ENCODE data around the gene KCNQ1. TPM values are rescaled to one million over a fixed set of nuclear protein-coding genes. Genes with fewer than 3 reads are reported as not detected.

Gene KCNQ1
- total and polyA plus RNA-seq, 9 of the 15 experiments (the other 6 are each of a cell fraction or from before 2014, with no cell fraction given), result 0.44 TPM; not detected in 8

DNA sequence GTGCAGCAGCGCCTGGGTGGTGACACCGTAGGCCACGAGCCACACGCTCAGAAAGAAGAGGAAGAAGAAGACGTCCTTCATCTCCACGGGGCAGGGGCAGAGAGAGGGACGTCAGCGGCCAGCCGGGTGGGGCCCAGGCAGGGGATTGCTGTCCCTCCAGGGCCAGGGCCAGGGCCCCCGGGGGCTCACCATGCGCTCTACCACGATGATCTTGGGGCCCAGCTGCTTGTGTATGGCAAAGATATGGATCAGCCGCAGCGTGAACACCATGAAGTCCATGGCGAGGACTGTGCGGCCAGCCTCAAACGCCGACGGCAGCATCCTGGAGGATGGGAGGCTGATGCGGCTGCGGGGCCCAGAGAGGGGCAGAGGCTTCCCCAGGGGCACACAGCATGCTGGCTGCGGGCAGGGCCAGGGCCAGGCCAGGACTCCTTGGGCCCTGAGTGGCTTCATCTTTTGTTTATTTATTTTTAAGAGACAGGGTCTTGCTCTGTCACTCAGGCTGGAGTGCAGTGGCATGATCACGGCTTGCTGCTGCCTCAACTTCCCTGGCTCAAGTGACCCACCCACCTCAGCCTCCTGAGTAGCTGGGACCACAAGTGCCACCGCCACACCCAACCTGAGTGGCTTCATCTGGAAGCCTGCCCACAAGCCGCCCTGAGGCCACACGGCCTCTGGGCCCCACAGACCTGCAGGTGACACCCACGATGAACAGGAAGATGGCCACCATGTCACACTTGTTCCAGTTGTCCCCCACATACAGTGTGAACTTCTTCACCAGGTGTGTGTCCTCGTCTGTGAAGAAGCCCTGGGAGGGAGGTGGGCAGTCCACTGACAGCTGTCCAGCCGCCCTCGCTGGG is 33.1 kb upstream of the KCNQ1 start:
- no peak overlapping the region for H3K4me2 ChIP-seq (ENCODE audit: insufficient read depth, low read length)
- H3K9ac ChIP-seq (ENCODE audit: insufficient read depth in 1 of 2, low read depth in 2 of 2, low read length in 2 of 2), result no peak overlapping the region; a peak in 1 of 4 replicates
- H4K20me1 ChIP-seq (replicated peaks; ENCODE audit: control insufficient read depth, insufficient read depth, low read length), result peaks cover 15% of the 10 kb centered on the region; the same call in 1 of the 2 replicates
- 16% methylated on average over 25 of the region's 30 CpGs for whole genome bisulfite sequencing (ENCODE audit: insufficient coverage, low coverage, missing lambda C conversion rate)
- intact Hi-C loops (cut with micrococcal nuclease), result no loop called here
- no peak overlapping the region for H3K27ac ChIP-seq (ENCODE audit: extremely low read depth, low read depth, low read length)
- FAIRE-seq, result no peak
- H3K36me3 ChIP-seq (ENCODE audit: control insufficient read depth, insufficient read depth, low read length), result no peaks in the 10 kb centered on the region
- H3K4me3 ChIP-seq, result no peak overlapping the region
- no peaks in the 10 kb centered on the region for H3K9me1 ChIP-seq (ENCODE audit: control insufficient read depth, insufficient read depth, low read length)
- H3K27me3 ChIP-seq (ENCODE audit: control insufficient read depth in 2 of 2, insufficient read depth in 2 of 2, low read length in 2 of 2), result peaks cover 28 to 93% of the 10 kb centered on the region in 2 experiments; a peak in 4 of 5 replicates
- DNase-seq (ENCODE audit: extremely low read depth in 1 of 4, low spot score in 3 of 4), result no peak
- ChIA-PET POLR2A (interaction anchor here (0.6 to 0.7 kb wide), 3 partner anchors 8 to 480 kb away, joined by 3 to 4 read pairs (median 3); no protein-coding TSS in a partner anchor), CTCF (ENCODE audit: low intra/inter-chr PET ratio) (no interaction called here)
- peak; percentile 55 for TF ChIP-seq MAX (CRISPR knock-in tag; IDR thresholded peaks at IDR 0.05)
- TF ChIP-seq ZFP36 (IDR thresholded peaks at IDR 0.05; ENCODE audit: low read depth, low read length, partially characterized antibody), result peak; percentile 37
- TF ChIP-seq ZNF764 (CRISPR knock-in tag; IDR thresholded peaks at IDR 0.05; ENCODE audit: low read depth), result no peak
- in situ Hi-C loops (cut with MboI), result no loop called here
- no peaks in the 10 kb centered on the region for H3K9me3 ChIP-seq (replicated peaks; ENCODE audit: control insufficient read depth, insufficient read depth, low read depth, low read length)
- no peak overlapping the region for H2AFZ ChIP-seq (ENCODE audit: low read depth, low read length)
- peaks cover 0 to 79% of the 10 kb centered on the region in 2 experiments; a peak in 2 of 5 replicates for H3K4me1 ChIP-seq (replicated peaks in 1 of 2; ENCODE audit: control insufficient read depth in 2 of 2, insufficient read depth in 2 of 2, low read length in 2 of 2)
- no TSS peak for BruUV-seq (replicated peaks)
- no peak for ATAC-seq
- no peaks in the 10 kb centered on the region for H3K79me2 ChIP-seq (ENCODE audit: control insufficient read depth, insufficient read depth, low read length)

DNA sequence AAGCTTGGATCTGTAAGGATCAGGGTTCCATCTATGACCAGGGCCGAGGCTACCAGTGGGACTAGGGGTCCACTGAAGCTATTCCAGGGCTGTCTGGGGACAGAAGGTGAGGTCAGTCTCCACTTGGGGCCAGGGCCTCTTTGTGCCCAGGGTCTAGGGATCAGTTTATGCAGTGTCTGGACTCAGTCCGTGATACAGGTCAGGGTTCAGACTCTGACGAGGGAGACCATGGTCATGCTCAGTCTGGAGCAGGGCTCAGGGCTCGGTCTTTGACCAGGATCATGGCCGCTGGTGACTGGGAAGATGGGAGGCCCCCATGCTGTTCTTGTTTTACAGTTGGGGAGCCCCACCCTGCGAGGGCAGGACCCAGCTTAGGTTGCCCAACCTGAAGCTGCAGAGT is 32.5 kb upstream of the KCNQ1 start:
- no peaks in the 10 kb centered on the region for H3K36me3 ChIP-seq (ENCODE audit: control insufficient read depth, insufficient read depth, low read length)
- no TSS peak for BruUV-seq (replicated peaks)
- intact Hi-C loops (cut with micrococcal nuclease), result no loop called here
- no peak for DNase-seq (ENCODE audit: extremely low read depth in 1 of 4, low spot score in 3 of 4)
- H3K79me2 ChIP-seq (ENCODE audit: control insufficient read depth, insufficient read depth, low read length), result no peaks in the 10 kb centered on the region
- no peak overlapping the region for H3K4me3 ChIP-seq
- H3K4me2 ChIP-seq (ENCODE audit: insufficient read depth, low read length), result no peak overlapping the region
- ChIA-PET POLR2A (no interaction called here), CTCF (ENCODE audit: low intra/inter-chr PET ratio) (no interaction called here)
- H2AFZ ChIP-seq (ENCODE audit: low read depth, low read length), result no peak overlapping the region
- peaks cover 28 to 91% of the 10 kb centered on the region in 2 experiments; a peak in 4 of 5 replicates for H3K27me3 ChIP-seq (ENCODE audit: control insufficient read depth in 2 of 2, insufficient read depth in 2 of 2, low read length in 2 of 2)
- H3K9me1 ChIP-seq (ENCODE audit: control insufficient read depth, insufficient read depth, low read length), result no peaks in the 10 kb centered on the region
- no peak overlapping the region for H3K27ac ChIP-seq (ENCODE audit: extremely low read depth, low read depth, low read length)
- H3K9ac ChIP-seq (ENCODE audit: insufficient read depth in 1 of 2, low read depth in 2 of 2, low read length in 2 of 2), result no peak overlapping the region
- no peak for FAIRE-seq
- no peaks in the 10 kb centered on the region for H3K9me3 ChIP-seq (replicated peaks; ENCODE audit: control insufficient read depth, insufficient read depth, low read depth, low read length)
- WGBS (ENCODE audit: insufficient coverage, low coverage, missing lambda C conversion rate), result 15% methylated on average over 5 of the region's 6 CpGs
- no peak for ATAC-seq
- in situ Hi-C loops (cut with MboI), result no loop called here
- peaks cover 13% of the 10 kb centered on the region; the same call in 1 of the 2 replicates for H4K20me1 ChIP-seq (replicated peaks; ENCODE audit: control insufficient read depth, insufficient read depth, low read length)
- TF ChIP-seq POLR2AphosphoS2 (IDR thresholded peaks at IDR 0.05; ENCODE audit: low read length) (no peak), ZNF184 (CRISPR knock-in tag; IDR thresholded peaks at IDR 0.05) (no peak), ZNF717 (CRISPR knock-in tag; IDR thresholded peaks at IDR 0.05) (no peak), GTF2E2 (tag; IDR thresholded peaks at IDR 0.05) (no peak)
- peaks cover 0 to 72% of the 10 kb centered on the region in 2 experiments; a peak in 3 of 5 replicates for H3K4me1 ChIP-seq (replicated peaks in 1 of 2; ENCODE audit: control insufficient read depth in 2 of 2, insufficient read depth in 2 of 2, low read length in 2 of 2)
